HUES6 (cell line): Measurements from ENCODE around the gene TICAM2.

Source experiments
- H3K27ac ChIP-seq: 2 replicates; pipeline ENCODE4 v1.7.0; 2013; ENCODE audit warnings: low read depth, mild to moderate bottlenecking, low read length, inconsistent platforms
- H3K27me3 ChIP-seq: 2 replicates; pipeline ENCODE4 v1.6.1; 2013; ENCODE audit warnings: low read length; ENCODE audit not compliant: control insufficient read depth, insufficient read depth
- H3K36me3 ChIP-seq: 2 replicates; pipeline ENCODE4 v1.6.1; 2013; ENCODE audit warnings: low read length; ENCODE audit not compliant: control insufficient read depth, insufficient read depth
- H3K4me1 ChIP-seq: 2 replicates; pipeline ENCODE4 v1.6.1; 2013; ENCODE audit warnings: low read length; ENCODE audit not compliant: control insufficient read depth, insufficient read depth
- H3K4me3 ChIP-seq: 2 replicates; pipeline ENCODE4 v1.5.1; 2013; ENCODE audit warnings: low read depth, low read length
- H3K9ac ChIP-seq: one replicate; pipeline ENCODE4 v1.6.1; 2013; ENCODE audit warnings: mild to moderate bottlenecking, low read length
- H3K9me3 ChIP-seq: 2 replicates; pipeline ENCODE4 v1.6.1; 2013; ENCODE audit warnings: low read depth, low read length; ENCODE audit not compliant: control insufficient read depth, insufficient read depth

Gene TICAM2

GRCh38 chr5:115565233-115565632 lies 37.0 kb downstream of the TICAM2 start:
- Histone ChIP-seq H3K27ac (no peak overlapping the region), H3K9me3 (no peaks in the 10 kb centered on the region; the same call in 1 of the 2 replicates), H3K36me3 (no peaks in the 10 kb centered on the region), H3K27me3 (no peaks in the 10 kb centered on the region), H3K4me1 (no peaks in the 10 kb centered on the region), H3K4me3 (no peak overlapping the region), H3K9ac (no peak overlapping the region)

GRCh38 chr5:115561176-115561575 lies 41.1 kb downstream of the TICAM2 start:
- H3K9me3 ChIP-seq: no peaks in the 10 kb centered on the region; the same call in 1 of the 2 replicates
- no peaks in the 10 kb centered on the region for H3K27me3 ChIP-seq
- peaks cover 12% of the 10 kb centered on the region for H3K4me1 ChIP-seq
- no peak overlapping the region for H3K9ac ChIP-seq
- H3K36me3 ChIP-seq: no peaks in the 10 kb centered on the region
- no peak overlapping the region for H3K27ac ChIP-seq
- H3K4me3 ChIP-seq: no peak overlapping the region

DNA sequence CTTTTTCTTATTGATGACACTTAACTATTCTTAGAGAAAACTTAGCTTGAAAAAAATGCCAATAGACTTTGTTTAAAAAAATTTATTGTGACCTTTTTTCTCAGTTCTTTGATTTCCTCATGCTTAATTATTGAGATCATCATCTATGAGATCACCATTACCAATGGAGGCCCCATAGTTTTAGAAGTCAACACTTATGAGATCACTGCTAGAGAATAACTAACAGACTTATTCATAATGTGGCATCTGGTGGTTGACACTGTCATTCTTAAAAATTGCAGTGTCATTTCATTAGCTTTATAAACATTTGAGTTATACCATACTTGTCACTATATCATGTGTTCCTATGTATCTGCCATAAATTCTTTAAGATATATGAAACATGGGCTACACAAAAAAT lies 42.8 kb downstream of the TICAM2 start:
- Histone ChIP-seq H3K36me3 (no peaks in the 10 kb centered on the region), H3K9me3 (no peaks in the 10 kb centered on the region; the same call in 1 of the 2 replicates), H3K27me3 (no peaks in the 10 kb centered on the region), H3K4me3 (no peak overlapping the region), H3K27ac (no peak overlapping the region), H3K9ac (no peak overlapping the region), H3K4me1 (peaks cover 12% of the 10 kb centered on the region)

- H3K27me3 ChIP-seq: no peaks in the 10 kb centered on the region
- peaks cover 12% of the 10 kb centered on the region for H3K4me1 ChIP-seq
- H3K36me3 ChIP-seq: no peaks in the 10 kb centered on the region
- H3K4me3 ChIP-seq: no peak overlapping the region
- no peak overlapping the region for H3K9ac ChIP-seq
- H3K27ac ChIP-seq: no peak overlapping the region
- H3K9me3 ChIP-seq: no peaks in the 10 kb centered on the region; the same call in 1 of the 2 replicates
These were observed 43.8 kb downstream of the TICAM2 start for GRCh38 chr5:115558388-115558956.

GRCh38 chr5:115557667-115558387 lies 44.5 kb downstream of the TICAM2 start:
- Histone ChIP-seq H3K27ac (no peak overlapping the region), H3K4me1 (peaks cover 12% of the 10 kb centered on the region), H3K36me3 (no peaks in the 10 kb centered on the region), H3K4me3 (no peak overlapping the region), H3K27me3 (no peaks in the 10 kb centered on the region), H3K9ac (no peak overlapping the region), H3K9me3 (no peaks in the 10 kb centered on the region; the same call in 1 of the 2 replicates)

DNA sequence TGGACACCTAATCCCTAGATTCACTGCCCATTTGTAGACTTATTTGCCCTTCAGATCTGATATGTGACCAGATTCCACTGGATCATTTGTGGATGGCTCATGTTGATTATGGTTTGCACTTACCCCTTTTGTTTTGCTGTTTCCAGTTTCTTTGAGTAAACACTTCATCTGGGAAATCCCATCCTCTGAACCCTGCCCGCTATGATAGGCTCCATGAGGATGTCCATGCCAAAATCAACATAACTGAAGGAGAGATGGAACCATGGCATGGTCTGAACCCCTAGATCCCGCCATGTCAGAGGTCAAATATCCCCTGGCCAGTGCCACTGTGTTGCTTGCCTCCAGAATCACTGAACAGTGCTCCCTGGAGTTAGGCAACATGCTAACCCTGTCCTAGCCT lies 46.0 kb downstream of the TICAM2 start:
- H3K9me3 ChIP-seq: no peaks in the 10 kb centered on the region; the same call in 1 of the 2 replicates
- H3K4me1 ChIP-seq: peaks cover 12% of the 10 kb centered on the region
- no peaks in the 10 kb centered on the region for H3K27me3 ChIP-seq
- H3K36me3 ChIP-seq: no peaks in the 10 kb centered on the region
- no peak overlapping the region for H3K4me3 ChIP-seq
- no peak overlapping the region for H3K9ac ChIP-seq
- H3K27ac ChIP-seq: no peak overlapping the region

GRCh38 chr5:115555084-115555633 lies 47.1 kb downstream of the TICAM2 start:
- Histone ChIP-seq H3K4me3 (no peak overlapping the region), H3K4me1 (peaks cover 18% of the 10 kb centered on the region), H3K36me3 (no peaks in the 10 kb centered on the region), H3K9ac (no peak overlapping the region), H3K27me3 (no peaks in the 10 kb centered on the region), H3K9me3 (no peaks in the 10 kb centered on the region), H3K27ac (no peak overlapping the region)

DNA sequence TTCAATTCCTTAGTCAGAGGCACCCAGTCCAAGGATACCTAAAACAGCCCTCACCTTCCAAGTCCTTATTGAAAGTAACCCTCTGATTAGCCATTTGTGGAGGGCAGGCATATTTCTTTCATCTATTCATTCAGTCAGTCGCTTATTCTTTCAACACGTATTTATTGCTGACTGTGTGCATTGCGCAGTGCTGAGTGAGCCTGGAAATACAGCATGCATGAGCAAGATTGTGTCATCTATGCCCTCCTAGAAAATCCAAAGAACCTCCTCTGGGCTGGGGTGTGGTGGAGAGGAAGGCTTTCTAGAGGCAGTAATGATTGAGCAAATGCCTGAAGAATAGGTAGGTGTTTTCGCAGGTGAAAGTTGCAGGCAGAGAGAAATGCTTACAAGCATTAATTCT lies 49.2 kb downstream of the TICAM2 start:
- Histone ChIP-seq H3K4me3 (no peak overlapping the region), H3K27me3 (no peaks in the 10 kb centered on the region), H3K27ac (no peak overlapping the region), H3K9me3 (no peaks in the 10 kb centered on the region), H3K9ac (no peak overlapping the region), H3K4me1 (peaks cover 16% of the 10 kb centered on the region), H3K36me3 (no peaks in the 10 kb centered on the region)

DNA sequence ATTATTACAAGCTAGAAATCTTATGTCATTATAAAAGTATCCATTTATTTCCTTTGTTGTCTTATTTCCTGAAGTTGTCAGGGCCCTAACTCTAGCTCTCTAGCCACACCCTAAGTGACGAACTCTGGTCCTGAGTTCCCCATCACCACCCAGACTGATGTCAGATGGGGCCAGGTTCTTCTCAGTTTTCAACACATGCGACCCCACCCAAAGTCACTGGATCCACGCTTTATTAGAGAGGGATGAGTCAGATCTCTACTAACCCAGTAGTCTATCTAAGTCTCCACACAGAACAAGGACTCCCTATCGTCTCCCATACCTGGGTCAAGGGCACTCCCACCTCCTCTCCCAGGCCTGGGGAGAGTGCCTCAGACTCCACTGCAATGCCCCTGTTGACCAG lies 50.9 kb downstream of the TICAM2 start:
- no peak overlapping the region for H3K9ac ChIP-seq
- no peak overlapping the region for H3K27ac ChIP-seq
- H3K9me3 ChIP-seq: peaks cover 4% of the 10 kb centered on the region
- H3K4me1 ChIP-seq: peaks cover 6% of the 10 kb centered on the region
- H3K27me3 ChIP-seq: no peaks in the 10 kb centered on the region
- no peaks in the 10 kb centered on the region for H3K36me3 ChIP-seq
- no peak overlapping the region for H3K4me3 ChIP-seq

DNA sequence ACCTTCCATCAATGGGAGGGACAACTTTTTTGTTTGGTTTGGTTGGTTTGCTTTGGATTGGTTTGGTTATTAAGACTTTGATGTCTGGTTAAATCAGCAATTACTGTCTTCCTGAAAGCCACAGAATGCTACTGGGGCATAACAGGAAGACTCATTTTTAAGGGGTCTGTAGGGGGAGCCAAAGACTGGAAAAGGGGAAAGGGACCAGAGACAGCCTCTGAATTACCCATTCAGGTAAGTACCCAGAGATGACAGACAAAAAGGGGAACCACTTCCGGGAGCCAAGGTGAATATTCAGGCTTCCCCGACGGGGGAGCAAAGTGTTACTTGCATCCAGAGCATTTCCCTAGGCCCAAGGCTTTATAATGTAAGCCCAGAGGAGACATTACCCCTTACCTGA lies 53.1 kb downstream of the TICAM2 start:
- H3K27ac ChIP-seq: no peak overlapping the region
- H3K36me3 ChIP-seq: no peaks in the 10 kb centered on the region
- H3K4me3 ChIP-seq: no peak overlapping the region
- H3K27me3 ChIP-seq: no peaks in the 10 kb centered on the region
- peaks cover 19% of the 10 kb centered on the region for H3K9me3 ChIP-seq
- H3K9ac ChIP-seq: no peak overlapping the region
- H3K4me1 ChIP-seq: peaks cover 6% of the 10 kb centered on the region

DNA sequence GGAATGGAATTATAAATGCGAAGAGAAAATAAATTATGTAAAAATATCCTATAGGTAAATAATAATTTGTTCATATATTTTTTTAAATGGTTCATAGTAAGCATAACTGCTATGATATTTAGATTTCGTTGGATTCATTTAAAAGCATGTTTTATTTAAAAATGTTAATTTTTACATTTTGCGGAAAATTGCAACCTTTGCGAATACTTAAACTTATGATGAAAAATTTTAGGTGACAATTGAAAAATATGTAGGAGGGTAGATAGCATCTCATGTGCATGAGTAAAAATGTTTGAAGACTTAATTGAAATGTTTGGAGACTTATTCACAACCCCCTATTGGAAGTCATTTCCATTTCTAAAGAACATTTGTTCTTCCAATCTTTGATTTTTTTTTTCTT lies 53.6 kb downstream of the TICAM2 start:
- H3K27ac ChIP-seq: no peak overlapping the region
- H3K9me3 ChIP-seq: peaks cover 19% of the 10 kb centered on the region
- H3K4me1 ChIP-seq: peaks cover 6% of the 10 kb centered on the region
- no peaks in the 10 kb centered on the region for H3K36me3 ChIP-seq
- H3K27me3 ChIP-seq: no peaks in the 10 kb centered on the region
- H3K9ac ChIP-seq: no peak overlapping the region
- H3K4me3 ChIP-seq: no peak overlapping the region
